Stimulated activated CD4-positive, alpha-beta T cell treated with anti-CD3 and anti-CD28 coated beads, TNF-alpha, amount 100 ng/mL, for 1 hour (primary cell): ENCODE results near the gene BRD4.

ENCODE experiments used
- DNase-seq, 3 donors: peaks; one replicate each; pipeline ENCODE4 v3.0.0-alpha.2; 2020; ENCODE audit warnings: low read depth in 3 of 3, low spot score in 1 of 3

The BRD4 gene

GRCh38 chr19:15316498-15316897 lies 15.8 kb downstream of the BRD4 start:
- DNase-seq: no peak

- DNase-seq: no peak
Measured at GRCh38 chr19:15315101-15315500, 17.2 kb downstream of the BRD4 start.

- DNase-seq: no peak
Measured at GRCh38 chr19:15313649-15314279, 18.6 kb downstream of the BRD4 start.

- DNase-seq: no peak
Measured at GRCh38 chr19:15307169-15307568, 25.2 kb downstream of the BRD4 start.

- DNase-seq: no peak
Measured at GRCh38 chr19:15305582-15306334, 26.6 kb downstream of the BRD4 start.

- no peak for DNase-seq
Measured at GRCh38 chr19:15304140-15304705, 28.1 kb downstream of the BRD4 start.

GRCh38 chr19:15303105-15303780 lies 29.1 kb downstream of the BRD4 start:
- no peak for DNase-seq

- no peak for DNase-seq
Measured at GRCh38 chr19:15300533-15301197, 31.7 kb downstream of the BRD4 start.

- no peak for DNase-seq
Measured at GRCh38 chr19:15299568-15300409, 32.5 kb downstream of the BRD4 start.

GRCh38 chr19:15298847-15299567 lies 33.3 kb downstream of the BRD4 start:
- no peak for DNase-seq

GRCh38 chr19:15297416-15298224 lies 34.7 kb downstream of the BRD4 start:
- DNase-seq: no peak

- DNase-seq: no peak
Measured at GRCh38 chr19:15296841-15297415, 35.4 kb downstream of the BRD4 start.

GRCh38 chr19:15296353-15296752 lies 36.0 kb downstream of the BRD4 start:
- no peak for DNase-seq

GRCh38 chr19:15294561-15294990 lies 37.8 kb downstream of the BRD4 start:
- DNase-seq: no peak

GRCh38 chr19:15293781-15294491 lies 38.4 kb downstream of the BRD4 start:
- no peak for DNase-seq

GRCh38 chr19:15292847-15293582 lies 39.3 kb downstream of the BRD4 start:
- DNase-seq: no peak

GRCh38 chr19:15292140-15292539 lies 40.2 kb downstream of the BRD4 start:
- no peak for DNase-seq
